DMS 273 treated with DMSO at 0.1 percent for 48 hours (cell line): Measurements from ENCODE around the gene COP1.

Experiments used
- DNase-seq: peaks from one replicate; lab custom pipeline; 2025; lab: John Stamatoyannopoulos, UW

The COP1 gene

DNA sequence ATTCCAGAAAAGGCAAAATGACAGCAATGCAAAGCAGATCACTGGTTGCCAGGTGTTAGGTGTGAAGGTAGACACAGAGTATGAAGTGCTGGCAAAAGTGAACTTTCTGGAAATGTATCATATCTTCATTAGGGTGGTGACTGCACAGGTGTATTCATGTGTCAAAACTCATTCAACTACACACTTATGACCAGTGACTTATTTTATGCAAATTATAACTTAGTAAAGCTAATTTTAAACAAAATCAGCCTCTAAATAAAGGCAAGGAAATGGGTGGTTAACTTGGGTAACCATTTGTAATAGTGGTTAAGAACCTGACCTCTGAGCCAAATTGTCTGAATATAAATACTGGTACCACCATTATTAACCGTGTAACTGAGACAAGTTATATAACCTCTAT, 7.4 kb downstream of the COP1 start:
- no peak for DNase-seq

DNA sequence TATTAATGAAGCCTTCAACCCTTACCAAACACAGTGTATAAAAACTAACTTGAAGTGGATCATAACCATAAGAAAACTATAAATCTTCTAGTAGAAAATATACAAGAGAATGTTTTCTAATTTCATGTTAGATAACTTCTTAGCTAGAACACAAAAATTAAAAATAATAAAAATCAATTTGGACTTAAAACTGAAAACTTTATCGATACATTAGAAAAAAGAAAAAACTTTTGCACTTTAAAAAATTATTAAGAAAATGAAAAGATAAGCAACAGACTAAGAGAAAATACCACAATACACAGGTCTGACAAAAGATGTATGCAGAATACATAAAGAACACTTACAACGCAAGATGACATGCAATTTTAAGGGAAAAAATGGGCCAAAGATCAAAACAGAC, 8.7 kb downstream of the COP1 start:
- no peak for DNase-seq

DNA sequence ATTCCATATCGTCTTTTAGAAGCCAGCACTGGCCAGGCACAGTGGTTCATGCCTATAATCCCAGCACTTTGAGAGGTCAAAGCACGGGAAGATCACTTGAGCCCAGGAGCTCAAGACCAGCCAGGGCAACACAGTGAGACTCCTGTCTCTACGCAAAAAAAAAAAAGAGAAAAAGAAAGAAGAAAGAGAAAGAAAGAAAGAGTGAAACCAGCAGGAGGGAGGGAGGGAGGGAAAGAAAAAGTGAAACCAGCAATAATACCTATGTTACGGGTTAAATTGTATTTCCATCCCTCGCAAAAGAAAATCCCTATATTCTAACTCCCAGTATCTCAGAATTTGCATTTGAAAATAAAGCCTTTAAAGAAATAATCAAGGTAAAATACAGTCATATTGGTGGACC, 10.4 kb downstream of the COP1 start:
- DNase-seq: no peak

DNA sequence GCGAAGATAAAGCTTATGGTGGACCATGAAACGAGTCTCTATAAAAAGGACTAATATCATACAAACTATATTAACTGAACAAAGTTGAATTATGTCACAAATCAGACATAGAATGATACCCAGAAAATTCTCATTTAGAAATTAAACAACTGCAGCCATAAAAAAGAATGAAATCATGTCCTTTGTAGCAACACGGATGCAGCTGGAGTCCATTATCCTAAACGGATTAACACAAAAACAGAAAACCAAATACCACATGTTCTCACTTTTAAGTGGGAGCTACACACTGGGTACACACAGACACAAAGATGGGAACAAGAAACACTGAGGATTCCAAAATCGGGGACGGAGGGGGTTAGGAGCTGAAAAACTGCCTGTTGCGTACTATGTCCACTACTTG, 11.5 kb downstream of the COP1 start:
- DNase-seq: no peak

DNA sequence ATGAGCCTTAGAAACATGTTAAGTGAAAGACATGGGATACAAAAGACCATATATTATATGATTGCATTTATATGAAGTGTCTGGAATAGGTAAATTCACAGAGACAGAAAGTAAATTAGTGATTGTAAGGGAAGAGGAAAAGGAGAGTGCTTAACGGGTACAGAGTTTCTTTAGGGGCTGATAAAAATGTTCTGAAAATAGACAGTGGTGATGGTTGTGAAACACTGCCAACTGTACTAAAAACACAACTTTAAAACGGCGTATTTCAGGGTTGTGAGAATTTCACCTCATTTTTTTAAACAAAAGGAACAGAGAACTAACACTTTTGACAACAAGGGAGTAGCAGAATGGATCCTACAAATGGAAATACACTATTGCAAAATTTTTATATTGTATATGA, 13.4 kb downstream of the COP1 start:
- no peak for DNase-seq

DNA sequence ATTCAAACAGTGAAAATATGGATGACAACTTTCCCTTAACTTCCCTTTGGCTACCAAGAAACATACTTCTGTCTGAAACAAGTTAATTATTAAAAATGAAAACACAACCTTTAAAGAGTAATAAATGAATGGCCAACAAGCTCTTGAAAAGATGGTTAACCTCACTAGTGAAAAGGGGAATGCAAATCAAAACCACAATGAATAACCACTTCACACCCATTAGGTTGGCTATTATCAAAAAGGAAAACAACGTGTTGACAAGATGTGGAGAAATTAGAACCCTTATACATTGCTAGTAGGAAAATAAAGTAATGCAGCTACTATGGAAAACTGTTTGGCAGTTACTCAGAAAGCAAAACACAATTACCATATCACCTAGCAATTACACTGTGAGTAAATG, 14.1 kb downstream of the COP1 start:
- no peak for DNase-seq

DNA sequence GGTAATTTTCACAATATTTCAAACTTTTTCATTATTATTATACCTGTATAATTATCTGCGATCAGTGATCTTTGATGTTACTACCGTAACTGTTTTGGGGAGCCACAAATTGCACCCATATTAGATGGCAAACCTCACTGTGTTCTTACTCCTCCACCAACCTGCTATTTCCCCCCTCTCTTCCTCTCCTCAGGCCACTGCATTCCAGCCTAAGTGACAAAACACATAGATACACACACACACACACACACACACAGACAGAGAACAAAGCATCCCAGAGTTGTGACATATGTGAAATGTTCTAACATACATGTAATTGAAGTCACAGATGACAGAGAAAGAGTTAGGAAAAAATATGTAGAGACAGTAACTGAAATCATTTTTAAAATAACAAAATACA, 18.5 kb downstream of the COP1 start:
- no peak for DNase-seq

DNA sequence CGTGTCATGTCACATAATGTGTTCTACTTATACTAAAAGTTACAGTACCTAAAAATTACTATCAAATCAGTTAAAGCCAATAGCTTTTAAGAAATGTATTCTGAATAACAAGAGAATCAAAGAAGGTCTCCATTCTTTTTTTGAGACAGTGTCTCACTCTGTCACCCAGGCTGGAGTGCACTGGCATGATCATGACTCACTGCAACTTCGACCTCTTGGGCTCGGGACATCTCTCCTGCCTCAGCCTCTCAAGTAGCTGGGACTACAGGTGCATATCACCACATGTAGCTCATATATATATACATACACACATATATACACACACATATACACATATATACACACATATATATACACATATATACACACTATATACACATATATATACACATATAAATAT, 20.1 kb downstream of the COP1 start:
- DNase-seq: no peak

DNA sequence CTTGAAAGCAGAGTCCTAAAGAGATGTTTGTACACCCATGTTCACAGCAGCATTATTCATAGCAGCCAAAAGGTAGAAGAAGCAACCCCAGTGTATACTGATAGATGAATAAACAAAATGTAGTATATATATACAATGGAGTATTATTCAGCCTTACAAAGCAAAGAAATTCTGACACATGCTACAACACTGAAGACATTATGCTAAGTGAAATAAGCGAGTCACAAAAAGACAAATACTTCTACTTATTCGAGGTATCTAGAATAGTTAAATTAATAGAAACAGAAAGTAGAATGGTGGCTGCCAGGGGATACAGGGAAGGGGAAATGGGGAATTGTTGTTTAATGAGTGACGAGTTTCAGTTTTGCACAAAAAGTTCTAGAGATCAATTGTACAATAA, 23.5 kb downstream of the COP1 start:
- DNase-seq: no peak

DNA sequence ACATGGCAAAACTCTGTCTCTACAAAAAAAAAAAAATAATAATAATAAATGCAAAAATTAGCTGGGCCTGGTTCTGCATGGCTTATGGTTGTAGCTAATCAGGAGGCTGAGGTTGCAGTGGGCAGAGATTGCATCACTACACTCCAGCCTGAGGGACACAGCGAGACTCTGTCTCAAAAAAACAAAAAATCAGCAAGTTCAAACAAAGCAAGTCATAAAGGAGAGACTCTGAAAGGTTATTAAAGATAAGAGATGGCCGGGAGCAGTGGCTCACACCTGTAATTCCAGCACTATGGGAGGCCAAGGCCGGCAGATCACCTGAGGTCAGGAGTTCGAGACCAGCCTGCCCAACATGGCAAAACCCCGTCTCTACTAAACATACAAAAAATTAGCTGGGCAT, 28.8 kb downstream of the COP1 start:
- no peak for DNase-seq

DNA sequence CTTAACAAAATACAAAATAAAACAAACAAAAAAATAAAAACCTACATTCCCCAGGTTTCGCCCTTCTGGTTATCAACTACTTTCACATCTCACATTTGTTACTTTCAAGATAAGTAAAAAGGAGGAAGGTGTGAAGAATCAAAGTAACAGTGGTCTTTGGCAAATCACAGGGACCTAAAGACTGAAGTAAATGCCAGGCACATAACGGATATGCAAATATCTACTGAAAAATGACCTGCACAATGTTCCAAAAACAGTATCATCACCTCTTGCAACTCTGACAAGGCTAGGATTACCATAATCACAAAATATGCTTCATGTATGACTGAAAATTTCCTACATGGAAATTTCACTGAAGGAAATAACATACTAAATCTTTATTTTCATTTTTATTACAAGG, 29.3 kb downstream of the COP1 start:
- no peak for DNase-seq

DNA sequence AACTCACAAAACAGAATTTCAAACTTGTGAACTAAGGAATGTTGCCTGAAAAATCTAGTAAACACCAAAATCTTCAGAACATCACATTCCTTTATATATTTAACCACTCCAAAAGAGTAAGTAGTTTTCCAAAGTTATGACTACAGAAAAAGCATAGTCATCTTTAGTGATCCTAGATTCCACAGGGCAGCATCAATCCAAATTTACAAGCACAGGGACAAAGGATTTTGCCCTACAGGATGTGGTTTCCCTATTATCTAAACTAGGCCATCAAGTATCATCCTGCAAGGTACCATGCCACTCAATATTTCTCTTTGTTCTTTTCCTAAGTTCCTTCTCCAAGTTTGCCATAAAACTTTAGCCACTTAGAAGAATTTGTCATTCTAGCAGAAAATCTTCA, 33.0 kb downstream of the COP1 start:
- DNase-seq: no peak

DNA sequence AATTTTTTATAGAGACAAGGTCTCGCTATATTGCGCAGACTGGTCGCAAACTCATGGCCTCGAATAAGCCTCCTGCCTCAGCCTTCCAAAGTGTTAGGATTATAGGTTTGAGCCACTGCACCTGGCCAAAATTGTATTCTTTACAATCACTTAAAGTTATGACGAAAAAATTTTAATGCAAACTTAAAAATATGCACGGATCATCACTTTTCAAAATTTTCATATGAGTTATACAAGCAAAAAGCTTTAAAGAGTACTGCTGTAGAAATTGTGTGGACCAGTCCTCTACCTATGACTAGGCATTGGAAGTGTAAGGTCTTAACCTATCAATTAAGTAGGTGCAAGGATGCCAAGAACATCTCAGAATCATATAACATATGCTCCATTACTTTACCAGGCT, 34.9 kb downstream of the COP1 start:
- no peak for DNase-seq

DNA sequence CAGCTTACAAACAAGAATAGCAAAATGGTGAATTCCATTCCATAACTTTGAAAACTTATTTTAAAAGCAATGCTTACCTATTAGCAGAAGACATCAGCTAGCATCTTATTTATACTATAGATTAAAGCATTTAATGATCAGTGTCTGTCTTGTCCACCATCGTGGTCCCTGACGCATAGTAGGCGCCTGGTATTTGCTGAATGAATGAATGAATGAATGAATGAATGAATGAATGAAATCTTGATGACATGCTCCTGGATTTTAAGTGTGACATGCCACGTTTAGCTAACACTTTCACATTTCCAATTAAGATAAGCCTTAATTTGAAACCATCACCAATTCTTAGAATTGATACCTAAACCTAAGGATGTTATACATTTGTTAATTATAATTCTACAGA, 39.9 kb downstream of the COP1 start:
- no peak for DNase-seq

DNA sequence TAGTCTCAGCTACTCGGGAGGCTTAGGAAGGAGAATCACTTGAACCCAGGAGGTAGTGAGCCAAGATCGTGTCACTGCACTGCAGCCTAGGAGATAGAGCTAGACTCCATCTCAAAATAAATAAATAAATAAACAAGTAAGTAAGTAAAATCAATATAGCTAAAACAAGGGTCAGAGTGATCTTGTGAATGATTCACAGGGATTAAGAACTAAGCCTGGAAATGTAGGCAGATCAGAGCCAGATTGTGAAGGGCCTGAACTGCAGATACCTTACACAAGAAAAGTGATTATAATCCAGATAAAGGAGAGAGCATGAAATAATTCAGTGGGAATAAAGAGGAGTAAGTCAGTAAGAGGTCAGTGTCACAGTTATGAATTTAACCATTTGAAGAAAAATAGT, 41.5 kb downstream of the COP1 start:
- DNase-seq: no peak

DNA sequence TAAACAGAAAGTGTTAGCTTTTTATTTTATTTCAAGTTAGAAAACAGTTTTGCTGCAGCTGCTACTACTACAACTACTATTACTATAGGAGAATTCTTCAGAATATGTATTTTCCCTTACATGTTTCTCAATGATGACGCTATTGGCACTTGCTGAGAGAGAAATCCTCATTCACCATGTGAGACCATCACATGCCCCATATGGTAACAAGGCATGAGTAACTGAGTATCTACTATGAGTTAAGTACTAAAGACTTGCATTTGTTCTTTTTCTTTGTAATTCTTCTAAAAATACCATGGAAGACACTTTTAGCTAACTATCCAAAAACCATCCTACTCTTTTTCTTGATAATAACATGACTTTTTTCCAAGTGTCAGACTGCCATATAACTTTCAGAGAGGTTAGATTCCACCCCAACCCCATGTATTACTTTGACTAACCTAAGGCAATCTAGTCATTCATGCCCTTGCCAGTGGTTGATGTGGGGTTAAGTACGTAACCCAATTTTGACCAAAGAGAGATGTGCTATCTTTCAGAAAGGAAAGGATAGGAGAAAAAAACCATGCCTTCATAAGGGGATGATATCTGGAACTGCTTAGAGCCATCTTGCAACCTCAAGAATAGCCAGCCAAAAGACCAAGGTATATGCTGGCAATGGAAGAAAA, 42.9 kb downstream of the COP1 start:
- no peak for DNase-seq

DNA sequence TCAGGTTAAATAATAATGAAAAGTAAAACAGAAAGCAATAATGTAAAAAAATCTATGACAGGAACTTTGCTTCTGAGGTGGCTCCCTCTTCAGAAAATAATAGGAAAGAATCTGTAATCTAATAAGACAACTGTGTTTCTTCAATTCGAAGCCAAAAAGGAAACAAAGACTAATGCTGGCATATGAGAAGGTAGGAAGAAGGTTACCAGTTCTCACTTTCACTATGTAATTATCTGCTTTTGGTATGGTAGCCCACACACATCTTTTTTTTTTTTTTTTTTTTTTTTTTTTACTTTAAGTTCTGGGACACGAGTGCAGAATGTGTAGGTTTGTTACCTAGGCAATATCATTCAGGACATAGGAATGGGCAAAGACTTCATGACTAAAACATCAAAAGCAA, 47.1 kb downstream of the COP1 start:
- DNase-seq: no peak

DNA sequence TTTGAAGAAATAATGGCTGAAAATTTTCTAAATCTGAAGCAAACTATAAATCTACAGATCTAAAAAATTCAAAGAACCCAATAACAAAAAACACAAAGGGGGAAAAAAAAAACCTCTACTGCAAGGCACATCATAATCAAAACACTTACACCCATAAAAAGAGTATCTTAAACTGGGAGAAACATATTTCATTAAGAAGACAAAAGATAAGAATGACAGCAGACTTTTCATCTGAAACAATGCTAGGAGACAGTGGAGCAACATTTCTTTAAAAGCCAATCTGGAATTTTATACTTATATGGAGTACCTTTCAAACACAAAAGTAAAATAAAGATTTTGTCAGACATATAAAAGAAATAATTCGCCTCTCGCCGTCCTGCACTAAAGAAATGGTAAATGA, 49.1 kb downstream of the COP1 start:
- DNase-seq: no peak

DNA sequence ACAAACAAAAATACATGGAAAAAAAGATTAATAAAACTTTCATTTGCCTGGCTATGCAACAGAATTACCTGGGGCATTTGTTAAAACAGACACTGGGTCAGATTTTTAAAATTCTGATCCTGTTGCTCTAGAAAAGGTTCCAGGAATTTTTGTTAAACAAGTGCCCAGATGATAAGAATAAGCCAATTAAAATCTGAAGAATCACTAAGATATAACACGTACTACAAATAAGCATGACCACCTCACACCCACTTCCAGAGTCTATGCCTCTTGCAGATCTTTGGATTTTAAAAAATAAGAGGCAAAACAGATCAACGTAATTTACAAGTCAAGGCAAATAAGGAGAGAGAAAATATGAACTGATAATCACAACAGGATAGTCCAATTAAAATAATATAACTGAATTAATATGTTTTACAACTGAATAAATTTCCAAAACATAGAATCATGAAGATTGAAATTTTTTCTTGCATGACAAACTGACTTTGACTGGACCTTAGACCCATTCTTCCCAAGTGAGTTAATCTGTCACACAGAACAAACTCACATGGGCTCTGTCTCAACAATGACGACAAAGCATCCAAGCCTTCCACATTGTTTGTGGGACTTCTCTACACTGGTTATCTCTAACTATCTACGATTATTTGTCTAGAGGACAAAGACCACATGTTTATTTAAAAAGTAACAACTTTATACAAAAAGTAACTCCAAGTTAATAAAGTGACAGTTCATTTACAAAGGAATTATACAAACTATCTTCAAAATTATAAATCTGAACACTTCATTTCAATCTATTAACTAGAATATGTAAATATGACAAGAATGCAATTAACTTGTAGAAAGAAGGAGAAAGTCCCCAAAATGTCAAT, 56.9 kb downstream of the COP1 start:
- no peak for DNase-seq

DNA sequence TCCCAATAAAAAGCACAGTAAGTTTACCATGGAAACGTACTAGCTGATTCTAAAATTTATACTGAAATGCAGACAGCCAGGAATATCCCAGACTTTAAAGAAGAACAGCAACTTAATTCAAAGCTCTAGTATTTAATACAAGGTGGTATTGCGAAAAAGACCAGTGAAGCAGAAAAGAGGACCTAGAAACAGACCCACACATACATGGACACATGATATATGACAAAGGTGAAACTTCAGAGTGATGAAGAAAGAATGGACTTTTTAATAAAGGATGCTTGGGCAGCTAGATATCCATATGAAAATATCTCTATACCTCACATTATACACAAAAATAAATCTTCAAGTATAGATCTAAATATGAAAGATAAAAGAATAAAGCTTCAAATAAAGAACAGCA, 62.6 kb downstream of the COP1 start:
- DNase-seq: no peak

DNA sequence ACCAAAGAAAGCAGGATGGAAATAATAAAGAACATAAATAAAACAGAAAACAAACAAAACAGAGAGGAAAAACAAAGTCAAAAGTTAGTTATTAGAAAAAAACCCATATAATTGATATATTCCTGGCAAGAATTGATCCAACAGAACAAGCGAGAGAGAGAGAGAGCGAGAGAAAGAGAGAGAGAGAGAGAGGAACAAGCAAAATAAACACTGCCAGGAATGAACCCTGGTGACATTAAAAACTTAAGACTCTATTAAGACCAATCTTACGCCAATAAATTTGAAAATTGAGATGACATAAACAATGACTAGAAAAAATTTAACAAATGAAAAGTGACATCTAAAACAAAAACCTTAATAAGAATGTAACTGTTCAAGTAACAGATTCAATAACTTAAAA, 64.1 kb downstream of the COP1 start:
- no peak for DNase-seq

DNA sequence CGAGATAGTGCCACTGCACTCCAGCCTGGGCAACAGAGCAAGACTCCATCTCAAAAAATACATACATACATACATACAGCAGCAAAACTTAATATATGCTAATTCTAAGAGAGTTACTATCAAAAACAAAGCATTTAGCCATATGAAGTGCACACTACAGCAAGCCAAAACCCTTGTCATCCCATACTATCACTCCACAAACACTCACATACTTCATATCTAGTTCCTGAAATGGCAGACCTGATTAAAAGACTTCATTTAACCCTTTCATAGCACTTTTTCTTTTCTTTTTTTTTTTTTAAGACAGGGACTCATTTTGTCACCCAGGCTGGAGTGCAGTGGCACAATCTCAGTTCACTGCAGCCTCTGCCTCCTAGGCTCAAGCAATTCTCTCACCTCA, 65.6 kb downstream of the COP1 start:
- no peak for DNase-seq

DNA sequence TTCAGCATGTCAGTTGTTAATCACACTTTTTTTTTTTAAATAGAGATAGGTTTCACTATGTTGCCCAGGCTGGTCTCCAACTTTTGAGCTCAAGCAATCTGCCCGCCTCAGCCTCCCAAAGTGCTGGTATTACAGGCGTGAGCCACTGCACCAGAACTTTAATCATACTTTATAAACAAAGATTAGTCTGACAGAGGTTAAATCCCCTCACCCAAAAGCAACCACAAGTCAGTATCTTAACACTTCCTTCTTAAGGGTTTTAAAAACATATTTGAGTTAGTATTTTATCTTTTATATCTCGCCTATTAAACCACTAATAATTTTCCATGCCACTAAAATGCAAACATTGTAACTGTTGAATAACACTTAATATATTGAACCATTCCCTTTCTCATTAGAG, 70.2 kb downstream of the COP1 start:
- no peak for DNase-seq

DNA sequence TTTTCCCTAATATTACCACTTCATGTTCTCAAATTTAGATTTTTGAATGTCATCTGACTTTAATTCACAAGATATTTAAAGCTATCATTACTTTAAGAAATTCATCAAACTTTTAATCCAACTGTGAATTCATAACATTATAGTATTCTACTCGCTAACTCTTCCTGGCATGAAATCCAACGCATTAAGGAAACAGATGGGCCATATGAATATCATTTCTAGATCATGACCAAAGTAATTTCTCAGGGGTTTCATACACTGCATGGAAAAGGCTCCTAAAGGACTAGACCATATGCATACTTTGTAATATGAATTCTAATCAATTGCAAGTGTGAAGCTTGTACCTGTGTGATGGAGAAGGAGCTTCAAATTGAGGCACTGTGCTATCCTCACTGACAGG, 72.4 kb downstream of the COP1 start:
- no peak for DNase-seq
